SW480 (cell line): Measurements from ENCODE around the gene CREB3L4.
A peak's percentile ranks its signal among the peaks of the same experiment; 100 is the strongest.

Source experiments
- DNase-seq: peaks from one replicate; pipeline ENCODE4 v3.0.0-alpha.2; 2016; ENCODE audit warnings: low spot score

Gene CREB3L4

GRCh38 chr1:153967107-153967999 is at the start of gene CREB3L4:
CREB3L4 (plus strand) TSS chr1:153967902; CDS start chr1:153968526, 624 bp downstream.
- peak; percentile 97 for DNase-seq

- no peak for DNase-seq
These were observed 47.5 kb upstream of the CREB3L4 start for GRCh38 chr1:153919876-153920852.

- no peak for DNase-seq
These were observed 46.5 kb upstream of the CREB3L4 start for GRCh38 chr1:153921080-153921802.

- DNase-seq, result peak; percentile 22
These were observed 46.0 kb upstream of the CREB3L4 start for GRCh38 chr1:153921803-153922075.

GRCh38 chr1:153922076-153922971 is 45.4 kb upstream of the CREB3L4 start:
- DNase-seq, result peak; percentile 76

GRCh38 chr1:153922972-153923925 is 44.5 kb upstream of the CREB3L4 start, which contains the start of gene GATAD2B:
GATAD2B (minus strand) TSS chr1:153922972; CDS start chr1:153828347, 94,625 bp downstream.
- DNase-seq, result peak; percentile 100

GRCh38 chr1:153926405-153926804 is 41.3 kb upstream of the CREB3L4 start:
- no peak for DNase-seq

GRCh38 chr1:153928245-153928644 is 39.5 kb upstream of the CREB3L4 start:
- DNase-seq, result no peak

GRCh38 chr1:153928791-153929341 is 38.8 kb upstream of the CREB3L4 start:
- no peak for DNase-seq

- no peak for DNase-seq
These were observed 38.3 kb upstream of the CREB3L4 start for GRCh38 chr1:153929426-153929825.

GRCh38 chr1:153929981-153930948 is 37.4 kb upstream of the CREB3L4 start:
- no peak for DNase-seq

GRCh38 chr1:153932156-153933131 is 35.3 kb upstream of the CREB3L4 start:
- no peak for DNase-seq

GRCh38 chr1:153933430-153933829 is 34.3 kb upstream of the CREB3L4 start:
- no peak for DNase-seq

- no peak for DNase-seq
These were observed 33.7 kb upstream of the CREB3L4 start for GRCh38 chr1:153933955-153934354.

- no peak for DNase-seq
These were observed 33.0 kb upstream of the CREB3L4 start for GRCh38 chr1:153934746-153935145.

GRCh38 chr1:153936011-153936802 is 31.5 kb upstream of the CREB3L4 start:
- DNase-seq, result no peak
